ENCODE results near the gene SERPINB10.

Gene SERPINB10

DNA sequence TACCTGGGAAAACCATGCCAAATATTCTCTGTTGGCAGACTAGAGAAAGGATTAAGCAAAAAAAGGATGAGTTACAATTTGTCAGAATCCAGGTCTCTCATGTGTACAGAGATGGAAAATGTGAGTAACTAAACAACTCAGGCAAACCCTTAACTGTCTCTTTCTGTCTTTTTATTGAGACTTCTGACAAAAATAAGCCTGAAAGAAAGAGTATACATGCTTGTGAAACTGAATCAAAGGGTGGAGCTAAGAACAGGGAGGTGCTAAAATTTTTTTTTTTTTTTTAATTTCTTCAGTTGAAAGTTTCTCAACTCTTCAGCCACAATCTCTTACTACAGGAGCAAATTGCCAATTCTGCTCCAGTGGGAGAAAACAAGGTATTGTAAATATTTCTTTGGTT, at the start of gene SERPINB10:
TSS of gene SERPINB10 (plus strand) at position 295 of the 400 bp plus-strand sequence. CDS start 7,553 bp downstream, outside the sequence.
- DNase-seq (ENCODE audit: extremely low read depth in 1 of 2, low read depth in 1 of 2), result no peak

- DNase-seq (ENCODE audit: extremely low read depth in 1 of 2, low read depth in 1 of 2), result no peak
Observed at GRCh38 chr18:63858456-63858855, 49.3 kb upstream of the SERPINB10 start.

GRCh38 chr18:63859781-63860475, 47.8 kb upstream of the SERPINB10 start:
- no peak for DNase-seq (ENCODE audit: extremely low read depth in 1 of 2, low read depth in 1 of 2)

DNA sequence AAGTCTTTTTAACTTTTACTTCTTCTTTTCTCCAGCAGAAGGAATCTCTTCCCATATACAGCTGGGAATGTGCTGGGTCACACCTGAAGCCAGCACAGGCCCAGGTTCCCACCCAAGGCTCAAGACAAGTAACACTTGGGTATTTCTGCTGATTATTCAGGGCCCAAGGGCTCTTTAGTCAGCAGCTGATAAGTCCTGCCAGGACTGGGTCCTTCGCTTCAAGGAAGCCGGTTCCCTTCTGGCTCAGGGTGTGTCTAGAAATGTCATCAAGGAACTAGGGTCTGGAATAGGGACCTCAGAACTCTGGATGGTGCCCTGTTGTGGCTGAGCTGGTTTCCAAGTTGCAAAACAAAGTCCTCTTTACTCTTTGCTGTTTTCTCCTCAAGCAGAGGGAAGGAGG, 47.2 kb upstream of the SERPINB10 start:
- no peak for DNase-seq (ENCODE audit: extremely low read depth in 1 of 2, low read depth in 1 of 2)

GRCh38 chr18:63867368-63868125, 40.2 kb upstream of the SERPINB10 start:
- DNase-seq (ENCODE audit: extremely low read depth in 1 of 2, low read depth in 1 of 2), result no peak

DNA sequence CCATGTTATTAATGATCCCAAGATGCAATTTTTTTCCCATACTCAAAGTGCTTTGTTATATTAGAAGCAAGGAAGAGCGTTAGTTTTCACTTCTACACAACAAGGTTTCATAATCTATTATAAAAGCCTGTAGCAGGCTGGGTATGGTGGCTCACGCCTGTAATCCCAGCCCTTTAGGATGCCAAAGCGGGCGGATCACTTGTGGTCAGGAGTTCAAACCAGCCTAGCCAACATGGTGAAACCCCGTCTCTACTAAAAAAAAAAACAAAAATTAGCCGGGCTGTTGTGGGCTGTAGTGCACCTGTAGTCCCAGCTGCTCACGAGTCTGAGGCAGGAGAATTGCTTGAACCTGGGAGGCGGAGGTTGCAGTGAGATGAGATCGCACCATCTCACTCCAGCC, 39.2 kb upstream of the SERPINB10 start:
- DNase-seq (ENCODE audit: extremely low read depth in 1 of 2, low read depth in 1 of 2), result no peak

GRCh38 chr18:63869374-63869773, 38.4 kb upstream of the SERPINB10 start:
- DNase-seq (ENCODE audit: extremely low read depth in 1 of 2, low read depth in 1 of 2), result no peak

GRCh38 chr18:63869851-63870250, 37.9 kb upstream of the SERPINB10 start:
- no peak for DNase-seq (ENCODE audit: extremely low read depth in 1 of 2, low read depth in 1 of 2)

DNA sequence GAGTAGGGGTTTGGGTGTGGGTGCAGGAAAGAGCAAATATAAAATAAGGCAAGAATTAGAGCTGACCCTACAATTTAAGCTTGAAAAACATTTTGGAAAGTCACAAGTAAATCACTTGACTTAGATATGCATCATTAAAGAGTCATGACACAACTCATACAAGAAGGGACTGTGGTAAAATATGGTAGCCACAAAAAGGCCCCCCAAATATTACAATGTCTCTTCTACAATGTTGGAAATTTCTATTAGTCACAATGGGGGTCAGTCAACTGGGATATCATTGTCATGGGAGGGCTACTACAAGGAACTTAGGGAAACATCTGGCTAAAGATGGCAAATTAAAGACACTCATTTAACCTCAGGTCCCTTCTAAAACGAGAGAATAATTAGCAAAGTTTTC, 35.9 kb upstream of the SERPINB10 start:
- no peak for DNase-seq (ENCODE audit: extremely low read depth in 1 of 2, low read depth in 1 of 2)

DNA sequence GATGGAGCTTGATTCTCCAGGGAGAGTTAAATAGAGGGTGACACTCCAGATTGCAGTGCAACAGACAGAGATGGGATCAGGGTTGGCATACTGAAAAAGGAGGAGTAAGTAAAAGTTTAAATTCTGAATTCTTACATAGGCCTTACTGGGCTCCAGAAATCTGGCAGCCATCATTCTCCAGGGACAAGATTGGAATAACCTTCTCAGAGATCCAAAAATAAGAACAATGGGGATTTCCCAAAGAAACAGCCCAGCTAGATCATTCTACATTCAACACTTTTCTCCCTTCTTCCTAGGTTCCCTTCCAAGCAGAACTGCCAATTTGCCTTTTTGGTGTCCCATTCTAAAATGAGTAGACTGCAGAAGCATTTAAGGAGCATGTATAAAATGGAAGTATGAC, 35.2 kb upstream of the SERPINB10 start:
- no peak for DNase-seq (ENCODE audit: extremely low read depth in 1 of 2, low read depth in 1 of 2)

GRCh38 chr18:63878343-63878742, 29.4 kb upstream of the SERPINB10 start:
- DNase-seq (ENCODE audit: extremely low read depth in 1 of 2, low read depth in 1 of 2), result no peak

GRCh38 chr18:63878925-63879324, 28.8 kb upstream of the SERPINB10 start:
- no peak for DNase-seq (ENCODE audit: extremely low read depth in 1 of 2, low read depth in 1 of 2)

- no peak for DNase-seq (ENCODE audit: extremely low read depth in 1 of 2, low read depth in 1 of 2)
Observed at GRCh38 chr18:63879709-63880108, 28.0 kb upstream of the SERPINB10 start.

DNA sequence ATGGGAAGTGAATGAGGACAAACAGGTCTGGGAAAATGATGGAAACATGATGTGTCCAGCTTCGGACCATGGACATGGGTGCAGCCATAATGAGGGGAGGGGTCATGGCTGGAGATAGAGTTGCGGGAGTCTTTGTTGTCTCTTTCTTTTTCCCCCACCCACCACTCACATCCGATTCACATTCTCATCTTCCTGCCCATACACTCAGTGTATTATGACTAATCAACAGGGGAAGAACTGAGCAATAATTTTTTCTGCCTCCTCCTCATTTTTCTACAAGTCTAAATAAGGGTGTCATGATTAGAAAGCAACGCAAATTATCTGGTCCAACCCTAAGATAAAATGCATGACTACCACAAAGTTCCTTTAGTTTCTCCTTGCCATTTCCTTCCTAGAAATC, 25.9 kb upstream of the SERPINB10 start:
- DNase-seq (ENCODE audit: extremely low read depth in 1 of 2, low read depth in 1 of 2), result no peak

- DNase-seq (ENCODE audit: extremely low read depth in 1 of 2, low read depth in 1 of 2), result no peak
Observed at GRCh38 chr18:63882333-63883141, 25.2 kb upstream of the SERPINB10 start.

DNA sequence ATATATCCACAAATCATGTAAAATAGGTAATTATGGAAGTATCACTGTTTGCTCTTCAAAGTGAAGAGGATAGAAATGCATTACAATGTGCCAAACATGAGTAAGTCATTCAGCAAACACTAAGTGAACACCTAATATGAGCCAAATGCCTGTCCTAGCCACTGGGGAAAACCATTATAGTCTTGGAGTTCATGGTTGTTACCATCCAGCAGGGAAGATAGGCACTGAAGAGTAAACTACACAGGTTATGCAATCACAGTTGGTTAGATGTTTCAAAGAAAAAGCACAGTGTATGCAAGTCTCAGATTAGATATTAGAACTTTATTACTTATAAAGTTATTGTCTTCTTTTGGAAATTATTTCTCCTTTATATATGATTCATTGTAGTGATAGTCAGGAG, 24.1 kb upstream of the SERPINB10 start:
- no peak for DNase-seq (ENCODE audit: extremely low read depth in 1 of 2, low read depth in 1 of 2)

GRCh38 chr18:63887424-63887823, 20.3 kb upstream of the SERPINB10 start, which contains the start of gene SERPINB2:
TSS of gene SERPINB2 (plus strand) at chr18:63887705. CDS start at chr18:63891445, 3,740 bp downstream.
- DNase-seq (ENCODE audit: extremely low read depth in 1 of 2, low read depth in 1 of 2), result no peak

DNA sequence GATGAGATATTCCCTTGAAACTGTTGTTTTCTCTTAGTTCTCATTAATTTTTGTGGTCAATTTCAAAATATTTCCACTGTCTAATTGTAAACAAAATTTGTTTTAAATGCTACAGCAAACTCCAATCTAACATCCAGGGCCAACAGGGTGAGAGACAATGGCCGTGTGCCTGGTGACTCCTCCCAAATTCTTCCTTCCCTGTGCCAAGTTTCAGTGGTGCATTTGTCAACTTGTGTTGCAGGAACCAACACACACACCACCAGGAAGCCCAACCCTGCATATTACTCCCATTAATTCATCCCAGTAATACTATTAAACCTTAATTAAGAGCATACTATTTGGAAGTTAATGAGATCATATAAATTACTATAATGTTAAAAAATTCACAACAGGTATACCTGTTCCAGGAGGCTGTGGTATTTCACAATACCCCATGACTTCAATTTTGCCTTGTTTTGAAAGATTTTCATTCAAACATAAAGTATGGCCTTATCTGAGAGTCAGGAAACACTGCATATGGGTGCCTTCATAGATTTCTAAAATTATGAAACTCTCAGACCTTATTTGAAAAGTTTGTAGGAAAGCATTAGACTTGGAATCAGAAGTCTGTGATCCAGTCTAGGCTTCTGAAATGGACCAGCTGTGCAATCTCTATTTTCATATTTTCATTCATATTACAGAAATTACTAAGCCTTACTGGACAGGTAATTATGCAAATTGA, 19.1 kb upstream of the SERPINB10 start:
- DNase-seq (ENCODE audit: extremely low read depth in 1 of 2, low read depth in 1 of 2), result no peak

DNA sequence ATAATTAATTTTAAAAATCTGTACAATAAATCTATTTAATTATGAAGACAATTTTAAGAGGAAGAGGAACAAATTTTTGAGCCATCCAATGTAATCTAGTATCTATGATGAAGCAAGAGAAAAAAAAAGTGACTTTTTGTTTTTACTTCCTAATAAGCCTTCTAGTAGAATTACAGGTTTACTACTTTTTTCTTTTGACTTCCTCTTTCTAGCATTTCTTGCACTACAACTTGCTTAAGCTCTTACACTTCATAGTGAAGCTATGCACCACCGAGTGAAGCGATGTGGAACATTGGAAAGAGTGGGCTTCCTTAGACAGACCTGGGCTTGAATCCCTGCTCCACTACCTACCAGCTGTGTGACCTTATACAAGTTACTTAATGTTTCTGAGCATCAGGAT, 18.1 kb upstream of the SERPINB10 start:
- no peak for DNase-seq (ENCODE audit: extremely low read depth in 1 of 2, low read depth in 1 of 2)

DNA sequence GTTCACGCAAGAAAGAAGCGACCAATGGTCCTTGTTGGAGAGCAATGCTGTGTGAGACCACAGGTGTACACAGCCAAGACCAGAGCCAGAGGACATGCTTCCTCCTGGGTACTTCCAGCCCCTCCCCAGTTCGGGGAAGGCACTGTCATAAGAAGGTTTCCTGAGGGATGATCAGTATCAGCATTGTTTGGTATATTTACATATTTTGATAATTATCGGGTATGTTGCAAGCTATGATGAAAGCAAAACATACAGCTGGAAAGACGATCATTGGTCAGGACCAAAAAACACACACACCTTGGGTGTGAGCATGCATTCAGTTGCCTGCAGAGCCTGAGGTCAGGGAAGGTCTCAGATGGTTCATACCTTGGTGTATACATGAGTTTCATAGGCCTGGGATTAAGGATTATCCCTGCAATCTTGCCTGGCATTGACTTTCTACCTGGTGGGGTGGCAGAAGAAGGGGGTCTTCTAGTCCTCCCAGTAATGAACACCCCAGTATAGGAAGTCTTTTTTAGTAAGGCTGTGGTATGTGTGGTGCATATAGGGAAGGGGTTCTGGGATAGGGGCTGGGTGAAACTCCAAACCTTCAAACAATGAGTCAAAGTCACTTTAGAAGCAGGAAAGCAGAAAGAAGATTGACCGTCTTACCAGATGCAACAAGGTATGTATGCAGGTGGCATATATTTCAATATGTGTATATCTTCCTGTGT, 17.4 kb upstream of the SERPINB10 start:
- DNase-seq (ENCODE audit: extremely low read depth in 1 of 2, low read depth in 1 of 2), result no peak
